ENCODE results near the gene KIF18B. TPM values are rescaled to one million over a fixed set of nuclear protein-coding genes. Genes with fewer than 3 reads are reported as not detected.

KIF18B gene
- 100 to 1,000 TPM; 104 to 113 TPM for total RNA-seq

- H3K9me3 Mint-ChIP-seq (ENCODE audit: insufficient read depth) = no peaks in the 10 kb centered on the region
- H3K27me3 Mint-ChIP-seq (ENCODE audit: low read depth) = peaks cover 4% of the 10 kb centered on the region
- ATAC-seq = peak; percentile 96
- H3K36me3 Mint-ChIP-seq (ENCODE audit: low read depth) = peaks cover 35% of the 10 kb centered on the region
- CTCF ChIA-PET = interaction anchor here (1.3 kb wide), 2 partner anchors 72 to 75 kb away, joined by 4 read pairs; no protein-coding TSS in a partner anchor
- peak within 1 kb of the TSS; percentile 96 for H3K27ac Mint-ChIP-seq
- DNase-seq = peak; percentile 97
- POLR2A ChIA-PET = interaction anchor here (0.6 to 1.8 kb wide), 14 partner anchors 21 to 202 kb away, joined by 3 to 13 read pairs (median 4); partner anchors contain the start of genes C1QL1 and DCAKD
- H3K4me1 Mint-ChIP-seq (ENCODE audit: low read depth) = peaks cover 45% of the 10 kb centered on the region
- H3K4me3 Mint-ChIP-seq = peak within 1 kb of the TSS; percentile 96
These were observed at the start of gene KIF18B for GRCh38 chr17:44947461-44948314. KIF18B (minus strand) TSS chr17:44947773; CDS start chr17:44936344, 11,429 bp downstream.

DNA sequence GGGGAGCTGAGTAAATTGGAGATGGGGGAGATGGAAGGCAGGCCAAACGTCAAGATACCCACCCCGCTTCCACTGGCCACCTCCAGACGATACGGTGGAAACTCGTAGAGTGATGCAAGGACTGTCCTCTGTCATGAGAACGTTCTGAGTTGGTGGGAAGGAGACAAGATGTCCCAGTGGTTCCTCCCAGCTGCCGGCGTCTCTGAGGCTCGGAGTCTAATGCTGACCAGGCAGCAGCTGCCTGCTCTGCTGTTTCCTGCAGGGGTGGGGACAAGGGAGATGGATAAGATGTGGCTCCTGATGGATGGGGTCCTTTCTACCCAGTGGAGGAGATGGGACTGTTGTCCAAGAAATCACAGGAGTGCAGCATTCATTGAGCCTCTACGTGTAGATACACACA, 48.7 kb upstream of the KIF18B start:
- Mint-ChIP-seq H3K4me3 (no peak overlapping the region), H3K36me3 (ENCODE audit: low read depth) (no peaks in the 10 kb centered on the region), H3K27me3 (ENCODE audit: low read depth) (peaks cover 20% of the 10 kb centered on the region), H3K4me1 (ENCODE audit: low read depth) (no peaks in the 10 kb centered on the region), H3K27ac (no peak overlapping the region), H3K9me3 (ENCODE audit: insufficient read depth) (no peaks in the 10 kb centered on the region)
- ATAC-seq = no peak
- DNase-seq = no peak
- ChIA-PET POLR2A (no interaction called here), CTCF (interaction anchor here (5.7 kb wide), 1 partner anchor 25 kb away, joined by 24 read pairs; no protein-coding TSS in a partner anchor)

DNA sequence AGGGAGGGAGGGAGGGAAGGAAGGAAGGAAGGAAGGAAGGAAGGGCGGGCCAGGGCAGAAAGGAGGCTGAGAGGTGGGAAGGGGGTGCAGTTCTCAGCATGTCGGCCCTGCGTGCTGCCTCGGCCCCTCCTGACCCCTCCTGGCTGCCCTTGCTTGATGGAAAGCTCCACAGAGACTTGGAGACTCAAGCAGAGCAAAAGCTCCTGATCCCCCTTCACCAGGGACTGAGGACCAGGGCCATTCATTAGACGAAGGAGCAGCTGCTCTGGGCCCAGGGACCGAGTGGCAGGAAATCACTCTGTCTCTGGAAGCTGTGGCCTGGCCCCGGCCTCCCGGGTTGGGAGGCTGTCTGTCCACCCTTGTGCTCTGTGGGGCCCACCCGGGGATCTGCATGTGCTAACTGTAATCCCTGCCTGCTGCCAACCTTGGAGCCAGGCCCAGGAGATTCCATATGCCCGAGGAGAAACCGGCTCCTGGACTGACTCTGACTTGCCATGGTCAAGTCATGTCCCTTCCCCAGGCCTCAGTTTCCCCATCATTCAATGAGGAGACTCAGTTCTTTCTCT, 47.9 kb upstream of the KIF18B start:
- no peak for DNase-seq
- ChIA-PET POLR2A (no interaction called here), CTCF (interaction anchor here (5.7 kb wide), 1 partner anchor 25 kb away, joined by 24 read pairs; no protein-coding TSS in a partner anchor)
- H3K27me3 Mint-ChIP-seq (ENCODE audit: low read depth) = peaks cover 20% of the 10 kb centered on the region
- no peak for ATAC-seq
- no peaks in the 10 kb centered on the region for H3K9me3 Mint-ChIP-seq (ENCODE audit: insufficient read depth)
- no peak overlapping the region for H3K4me3 Mint-ChIP-seq
- H3K27ac Mint-ChIP-seq = no peak overlapping the region
- H3K4me1 Mint-ChIP-seq (ENCODE audit: low read depth) = no peaks in the 10 kb centered on the region
- no peaks in the 10 kb centered on the region for H3K36me3 Mint-ChIP-seq (ENCODE audit: low read depth)

- ATAC-seq (peak; percentile 40), DNase-seq (no peak)
- Mint-ChIP-seq H3K27ac (no peak overlapping the region), H3K4me1 (ENCODE audit: low read depth) (peaks cover 3% of the 10 kb centered on the region), H3K27me3 (ENCODE audit: low read depth) (peaks cover 32% of the 10 kb centered on the region), H3K4me3 (no peak overlapping the region), H3K36me3 (ENCODE audit: low read depth) (no peaks in the 10 kb centered on the region), H3K9me3 (ENCODE audit: insufficient read depth) (no peaks in the 10 kb centered on the region)
- ChIA-PET POLR2A (interaction anchor here (0.6 kb wide), 1 partner anchor 284 kb away, joined by 3 read pairs; the partner anchor contains the start of gene DBF4B), CTCF (interaction anchor here (1.1 kb wide), 1 partner anchor 113 kb away, joined by 5 read pairs; no protein-coding TSS in a partner anchor)
These were observed 44.8 kb upstream of the KIF18B start for GRCh38 chr17:44992242-44992939.

- H3K27me3 Mint-ChIP-seq (ENCODE audit: low read depth) = peaks cover 35% of the 10 kb centered on the region
These were observed 43.4 kb upstream of the KIF18B start for GRCh38 chr17:44990994-44991393.

GRCh38 chr17:44989552-44990138, 42.1 kb upstream of the KIF18B start:
- Mint-ChIP-seq H3K27ac (no peak overlapping the region), H3K36me3 (ENCODE audit: low read depth) (no peaks in the 10 kb centered on the region), H3K4me3 (no peak overlapping the region), H3K4me1 (ENCODE audit: low read depth) (peaks cover 6% of the 10 kb centered on the region), H3K9me3 (ENCODE audit: insufficient read depth) (no peaks in the 10 kb centered on the region), H3K27me3 (ENCODE audit: low read depth) (peaks cover 41% of the 10 kb centered on the region)
- ChIA-PET POLR2A (no interaction called here), CTCF (no interaction called here)
- no peak for ATAC-seq
- DNase-seq = no peak

More at GRCh38 chr17:44990994-44991393, 43.4 kb upstream of the KIF18B start:
- H3K4me3 Mint-ChIP-seq = no peak overlapping the region
- H3K9me3 Mint-ChIP-seq (ENCODE audit: insufficient read depth) = no peaks in the 10 kb centered on the region
- CTCF ChIA-PET = interaction anchor here (1.1 kb wide), 2 partner anchors 112 to 193 kb away, joined by 3 to 5 read pairs; no protein-coding TSS in a partner anchor
- no peaks in the 10 kb centered on the region for H3K36me3 Mint-ChIP-seq (ENCODE audit: low read depth)
- no peak overlapping the region for H3K27ac Mint-ChIP-seq
- POLR2A ChIA-PET = no interaction called here
- DNase-seq (no peak), ATAC-seq (no peak)
- peaks cover 6% of the 10 kb centered on the region for H3K4me1 Mint-ChIP-seq (ENCODE audit: low read depth)

DNA sequence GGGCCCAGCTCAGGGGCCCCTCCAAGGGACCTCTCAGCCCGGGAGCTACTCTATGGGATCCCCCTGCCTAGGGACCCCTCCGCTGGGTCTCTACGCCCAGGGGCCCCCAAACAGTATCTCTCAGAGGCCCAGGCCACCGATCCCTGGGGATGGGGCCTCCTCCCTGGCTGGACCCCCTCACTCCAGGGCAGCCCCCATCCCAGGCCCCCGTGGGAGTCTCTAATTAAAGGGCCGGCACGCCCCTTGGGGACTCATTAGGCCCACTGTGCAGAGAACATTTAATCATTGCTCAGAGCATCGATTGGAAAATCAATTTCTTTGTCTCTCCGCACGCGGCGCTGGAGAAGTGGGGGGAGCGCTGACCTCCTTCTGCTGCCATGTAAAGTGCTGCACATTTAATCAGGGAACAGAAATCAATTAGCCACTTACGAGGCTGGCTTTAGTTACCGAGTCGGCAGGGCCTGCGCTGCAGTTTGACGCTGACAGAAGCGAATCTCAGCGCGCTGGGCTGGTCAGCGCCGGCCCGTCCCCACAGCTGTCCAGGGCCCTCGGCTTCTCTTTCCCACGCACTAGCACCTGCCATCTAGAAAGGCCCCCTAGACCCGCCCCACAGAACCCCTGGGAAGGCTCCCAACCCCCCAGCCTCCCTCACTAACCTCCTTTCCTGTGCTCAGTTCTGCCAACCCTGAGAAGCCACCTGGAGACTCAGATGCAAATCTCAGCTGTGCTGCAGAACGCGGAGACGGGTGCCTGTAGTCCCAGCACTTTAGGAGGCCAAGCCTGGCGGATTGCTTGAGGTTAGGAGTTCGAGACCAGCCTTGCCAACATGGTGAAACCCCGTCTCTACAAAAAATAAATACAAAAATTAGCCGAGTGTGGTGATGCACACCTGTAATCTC, 40.7 kb upstream of the KIF18B start:
- POLR2A ChIA-PET = no interaction called here
- peak; percentile 21 for ATAC-seq
- Mint-ChIP-seq H3K9me3 (ENCODE audit: insufficient read depth) (no peaks in the 10 kb centered on the region), H3K27me3 (ENCODE audit: low read depth) (peaks cover 37% of the 10 kb centered on the region), H3K4me1 (ENCODE audit: low read depth) (peaks cover 6% of the 10 kb centered on the region), H3K27ac (no peak overlapping the region), H3K4me3 (no peak overlapping the region), H3K36me3 (ENCODE audit: low read depth) (no peaks in the 10 kb centered on the region)
- DNase-seq = no peak
- CTCF ChIA-PET = no interaction called here

GRCh38 chr17:44983563-44983962, 36.0 kb upstream of the KIF18B start:
- Mint-ChIP-seq H3K4me3 (no peak overlapping the region), H3K9me3 (ENCODE audit: insufficient read depth) (no peaks in the 10 kb centered on the region), H3K27ac (no peak overlapping the region), H3K36me3 (ENCODE audit: low read depth) (no peaks in the 10 kb centered on the region), H3K4me1 (ENCODE audit: low read depth) (peaks cover 6% of the 10 kb centered on the region), H3K27me3 (ENCODE audit: low read depth) (peaks cover 41% of the 10 kb centered on the region)
- ChIA-PET POLR2A (no interaction called here), CTCF (no interaction called here)
- ATAC-seq (no peak), DNase-seq (no peak)

- Mint-ChIP-seq H3K36me3 (ENCODE audit: low read depth) (no peaks in the 10 kb centered on the region), H3K27me3 (ENCODE audit: low read depth) (peaks cover 31% of the 10 kb centered on the region), H3K4me3 (no peak overlapping the region), H3K4me1 (ENCODE audit: low read depth) (peaks cover 1% of the 10 kb centered on the region), H3K27ac (no peak overlapping the region), H3K9me3 (ENCODE audit: insufficient read depth) (no peaks in the 10 kb centered on the region)
- POLR2A ChIA-PET = no interaction called here
- DNase-seq (no peak), ATAC-seq (no peak)
- CTCF ChIA-PET = no interaction called here
These were observed 34.6 kb upstream of the KIF18B start for GRCh38 chr17:44982113-44982702.

DNA sequence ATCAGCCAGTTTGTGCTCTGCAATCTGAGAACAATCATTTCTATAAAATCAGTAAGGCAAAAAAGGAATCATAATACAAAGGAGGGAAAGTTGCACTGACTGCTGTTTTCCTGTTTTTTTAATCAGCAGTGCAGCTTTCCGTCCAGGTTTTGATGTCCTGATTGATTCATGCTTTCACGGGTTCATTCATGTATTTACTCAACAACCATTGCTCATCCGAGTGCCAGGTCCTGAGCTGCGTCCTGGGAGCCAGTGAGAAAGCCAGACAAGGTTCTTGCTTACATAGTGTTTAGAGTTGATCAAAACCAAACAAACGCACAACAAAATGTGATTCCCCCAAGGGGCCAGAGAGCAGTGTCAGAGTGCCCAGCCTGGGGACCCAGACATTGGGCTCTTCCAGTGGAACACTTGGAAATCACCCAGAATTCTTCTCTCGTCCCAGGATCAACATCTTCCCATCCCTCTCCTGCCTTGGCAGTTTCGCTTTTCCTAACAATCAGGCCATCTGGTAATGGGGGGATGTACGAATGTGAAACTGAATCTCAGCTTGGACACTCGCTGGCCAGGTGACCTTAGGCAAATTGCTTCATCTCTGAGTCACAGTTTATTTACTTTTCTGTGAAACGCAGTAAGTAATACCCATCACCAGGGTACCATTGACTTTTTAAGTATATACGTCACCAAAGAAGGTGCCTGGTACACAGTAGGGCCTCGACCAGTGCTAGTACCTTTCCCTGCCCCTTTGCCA, 33.8 kb upstream of the KIF18B start:
- H3K27ac Mint-ChIP-seq = no peak overlapping the region
- H3K36me3 Mint-ChIP-seq (ENCODE audit: low read depth) = no peaks in the 10 kb centered on the region
- ATAC-seq (no peak), DNase-seq (no peak)
- ChIA-PET POLR2A (no interaction called here), CTCF (no interaction called here)
- peaks cover 30% of the 10 kb centered on the region for H3K27me3 Mint-ChIP-seq (ENCODE audit: low read depth)
- no peaks in the 10 kb centered on the region for H3K4me1 Mint-ChIP-seq (ENCODE audit: low read depth)
- no peak overlapping the region for H3K4me3 Mint-ChIP-seq
- H3K9me3 Mint-ChIP-seq (ENCODE audit: insufficient read depth) = no peaks in the 10 kb centered on the region

All from activated CD8-positive, alpha-beta T cell treated with anti-CD3 and anti-CD28 coated beads, Interleukin-2, amount 10 ng/mL, durations not matched to agents 7 days and 5 days (primary cell).